Effector CD4-positive, alpha-beta T cell (primary cell): ENCODE data around the gene LY6G6C.
A peak's percentile ranks its signal among the peaks of the same experiment; 100 is the strongest.

ENCODE experiments used
- DNase-seq: peaks from one replicate; pipeline ENCODE4 v3.0.0-alpha.2; 2020

The LY6G6C gene

DNA sequence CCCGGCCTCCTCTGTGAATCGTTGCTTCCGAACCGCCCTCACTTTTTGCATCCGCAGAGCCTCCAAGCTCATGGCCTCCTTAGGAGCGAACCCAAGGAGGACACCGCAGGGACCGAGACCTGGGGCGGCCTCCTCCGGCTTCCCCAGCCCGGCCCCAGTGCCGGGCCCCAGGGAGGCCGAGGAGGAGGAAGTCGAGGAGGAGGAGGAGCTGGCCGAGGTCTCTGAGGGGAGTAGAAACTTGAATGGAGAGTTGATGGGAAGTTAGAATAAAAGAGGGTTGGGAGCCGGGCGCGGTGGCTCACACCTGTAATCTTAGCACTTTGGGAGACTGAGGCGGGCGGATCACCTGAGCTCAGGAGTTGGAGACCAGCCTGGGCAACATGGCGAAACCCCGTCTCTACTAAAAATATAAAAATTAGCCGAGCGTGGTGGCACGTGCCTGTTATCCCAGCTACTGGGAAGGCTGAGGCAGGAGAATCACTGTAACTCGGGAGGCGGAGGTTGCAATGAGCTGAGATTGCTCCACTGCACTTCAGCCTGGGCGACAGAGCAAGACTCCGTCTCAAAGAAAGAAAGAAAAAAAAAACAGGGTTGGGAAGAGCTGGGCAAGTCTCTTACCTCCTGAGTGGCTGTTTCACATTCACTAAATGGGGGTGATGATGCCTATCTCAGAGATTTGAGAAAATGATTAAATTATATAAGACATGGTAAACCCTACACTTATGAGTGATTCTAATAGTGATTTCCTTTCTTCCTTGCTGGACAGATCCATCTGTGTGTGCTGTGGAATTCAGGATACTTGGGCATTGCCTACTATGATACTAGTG is 19.1 kb upstream of the LY6G6C start:
- no peak for DNase-seq

DNA sequence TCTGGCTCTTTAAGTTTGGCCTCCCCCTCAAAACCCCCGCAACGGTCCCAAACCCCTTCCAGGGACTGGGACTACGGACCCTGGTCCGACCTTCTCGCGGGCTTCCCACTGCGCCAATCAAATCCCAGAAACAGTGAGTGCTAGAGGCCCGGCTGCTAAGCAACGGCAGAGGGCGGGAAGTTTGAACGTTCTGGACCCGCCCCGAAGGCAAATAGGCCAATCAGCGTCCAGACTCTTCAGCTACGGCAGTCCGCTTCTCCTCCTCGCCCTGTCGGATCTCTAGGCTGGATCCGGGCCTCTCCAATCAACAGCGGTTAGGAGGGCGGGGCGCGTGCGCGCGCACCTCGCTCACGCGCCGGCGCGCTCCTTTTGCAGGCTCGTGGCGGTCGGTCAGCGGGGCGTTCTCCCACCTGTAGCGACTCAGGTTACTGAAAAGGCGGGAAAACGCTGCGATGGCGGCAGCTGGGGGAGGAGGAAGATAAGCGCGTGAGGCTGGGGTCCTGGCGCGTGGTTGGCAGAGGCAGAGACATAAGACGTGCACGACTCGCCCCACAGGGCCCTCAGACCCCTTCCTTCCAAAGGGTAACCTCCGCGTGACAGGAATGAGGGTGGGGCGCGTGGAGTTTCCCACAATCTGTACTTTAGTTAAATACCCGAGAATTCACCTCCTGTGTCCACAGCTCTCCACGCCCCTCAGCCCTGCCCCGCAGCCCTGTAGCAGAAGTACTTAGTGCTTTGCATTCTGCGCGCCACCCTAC is 18.3 kb upstream of the LY6G6C start, which contains the start of gene MSH5:
Gene MSH5, plus strand, starts transcription at position 367 of the 758 bp plus-strand sequence. CDS start 462 bp downstream, outside the sequence.
- peak; percentile 91 for DNase-seq

DNA sequence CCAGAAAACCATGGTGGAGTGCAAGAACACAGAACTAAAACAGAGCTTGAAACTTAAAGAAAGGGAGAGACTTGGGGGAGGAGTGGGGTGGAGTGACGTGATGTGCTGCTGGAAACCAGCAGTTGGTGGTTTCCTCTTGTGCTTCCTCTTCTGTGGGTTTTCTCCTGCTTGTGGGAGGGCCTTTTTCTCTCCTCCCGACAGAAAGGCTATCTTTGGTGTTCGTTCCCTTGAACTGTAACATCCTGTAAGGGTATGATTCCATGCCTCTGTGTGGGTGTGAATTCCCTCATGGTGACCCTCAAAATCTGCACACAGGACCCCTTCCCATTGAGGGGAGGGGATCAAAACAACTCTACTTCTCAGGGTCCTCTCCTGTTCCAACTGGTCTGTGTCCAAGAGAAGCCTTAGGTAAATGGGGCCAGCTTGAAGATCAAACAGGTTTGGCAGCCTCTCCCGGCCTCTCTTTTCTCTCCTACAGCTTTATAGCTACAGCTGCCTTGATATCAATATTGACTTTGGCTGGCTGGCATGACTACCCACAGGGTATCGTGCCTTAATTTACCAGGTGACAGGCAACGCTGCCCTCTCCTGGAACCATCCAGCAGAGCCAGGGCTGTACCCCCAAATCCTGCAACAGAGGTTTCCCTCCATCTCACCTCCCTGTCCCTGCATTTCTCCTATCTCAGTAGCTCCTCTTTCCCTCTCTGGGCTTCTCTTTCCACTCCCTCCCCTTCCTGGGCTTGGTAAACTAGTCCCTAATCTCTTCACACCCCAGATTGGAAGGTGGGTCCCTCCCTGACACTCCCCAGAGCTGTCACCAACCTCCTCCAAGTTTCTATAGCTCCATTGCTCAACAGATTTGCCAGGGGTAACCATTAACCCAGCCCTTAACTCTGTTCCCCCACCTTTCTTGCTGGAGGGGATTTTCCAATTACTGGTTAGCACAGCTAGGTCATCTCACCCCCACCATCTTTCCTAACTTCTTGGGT is 16.7 kb upstream of the LY6G6C start:
- DNase-seq: peak; percentile 62

DNA sequence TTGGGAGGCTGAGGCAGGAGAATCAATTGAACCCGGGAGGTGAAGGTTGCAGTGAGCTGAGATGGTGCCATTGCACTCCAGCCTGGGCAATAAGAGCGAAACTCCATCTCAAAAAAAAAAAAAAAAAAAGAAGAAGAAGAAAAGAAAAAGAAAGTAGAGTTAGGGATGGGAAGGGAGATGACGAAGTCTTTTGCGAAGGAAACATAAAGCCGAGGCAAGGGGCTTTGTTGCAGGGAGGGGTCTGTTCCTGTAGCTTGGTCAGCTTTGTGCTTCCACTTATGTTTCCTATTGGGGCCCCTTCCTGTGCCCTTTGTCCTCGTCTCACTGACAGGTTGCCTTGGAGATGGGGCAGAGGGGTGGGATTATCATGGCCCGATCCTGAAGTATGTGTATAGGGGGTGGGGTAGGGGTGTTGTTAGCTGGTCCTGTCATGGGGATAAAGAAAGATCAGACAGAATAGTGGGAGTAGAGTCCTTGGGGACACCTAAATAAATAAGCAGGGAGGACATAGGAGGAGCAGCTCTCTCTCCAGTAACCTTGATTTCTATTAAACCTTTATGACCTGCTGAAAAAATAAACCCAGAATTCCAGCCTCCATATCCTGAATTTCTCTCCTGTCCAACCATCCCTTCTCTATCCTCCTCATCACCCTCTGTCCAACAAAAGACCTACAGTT is 15.9 kb upstream of the LY6G6C start:
- no peak for DNase-seq

DNA sequence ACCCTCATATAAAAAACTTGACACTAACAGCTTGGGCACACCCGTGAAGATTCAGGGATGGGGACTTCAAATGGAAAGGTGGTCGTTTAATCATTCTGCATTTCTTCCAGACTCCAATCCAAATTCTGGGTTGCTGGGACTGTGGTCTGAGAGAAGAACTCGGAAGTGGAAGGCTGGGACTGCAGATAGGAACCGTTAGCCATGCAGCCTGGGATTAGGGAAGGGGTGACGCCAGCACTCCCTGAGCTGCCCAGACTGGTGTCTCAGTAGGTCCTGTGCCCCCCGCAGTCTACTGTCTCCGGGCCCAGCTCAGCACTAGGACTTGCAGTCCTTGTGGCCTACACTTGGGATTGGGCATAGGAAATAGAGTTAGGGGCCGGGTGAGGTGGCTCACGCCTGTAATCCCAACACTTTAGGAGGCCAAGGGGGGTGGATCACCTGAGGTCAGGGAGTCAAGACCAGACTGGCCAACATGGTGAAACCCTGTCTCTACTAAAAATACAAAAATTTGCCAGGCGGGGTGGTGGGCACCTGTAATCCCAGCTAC is 15.3 kb upstream of the LY6G6C start:
- no peak for DNase-seq

DNA sequence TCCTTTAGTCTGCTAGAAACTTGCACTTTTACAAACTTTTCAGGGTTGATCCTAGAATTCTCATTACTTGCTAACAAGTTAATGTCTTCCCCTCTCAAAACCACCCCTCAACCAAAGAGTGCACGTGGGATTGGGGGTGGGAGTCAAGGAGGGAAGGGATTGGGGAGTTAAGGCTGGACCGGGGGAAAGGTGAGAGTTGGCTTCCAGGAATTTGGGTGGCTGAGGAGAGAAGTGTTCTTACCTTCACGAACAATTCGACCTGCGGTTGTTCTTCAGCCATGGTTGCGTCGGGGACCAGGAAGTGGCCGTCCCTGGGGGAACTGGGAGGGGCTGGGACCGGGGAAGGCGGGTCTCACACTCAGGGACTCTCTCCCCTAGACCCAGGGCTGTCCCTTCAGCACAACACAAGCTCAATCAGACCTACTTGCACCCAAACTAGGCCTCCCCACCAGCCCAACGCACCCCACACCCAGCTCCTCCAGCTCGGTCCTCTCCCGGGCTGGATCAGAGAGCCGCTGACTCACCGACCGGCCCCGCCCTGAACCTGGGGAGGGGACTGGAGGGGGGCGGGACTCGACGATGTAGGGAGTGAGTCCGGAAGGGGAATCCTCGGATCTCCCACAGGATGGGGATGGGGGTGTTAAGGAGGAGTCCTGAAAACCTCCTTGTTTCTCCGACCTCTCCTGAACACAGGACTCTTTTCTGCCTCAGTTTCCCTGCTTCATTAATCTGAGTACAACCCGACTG is 14.6 kb upstream of the LY6G6C start, which contains the start of gene CLIC1:
Gene CLIC1, minus strand, starts transcription at position 510 of the 747 bp plus-strand sequence. Its CDS starts 230 bp downstream, at position 280.
- DNase-seq: peak; percentile 60

DNA sequence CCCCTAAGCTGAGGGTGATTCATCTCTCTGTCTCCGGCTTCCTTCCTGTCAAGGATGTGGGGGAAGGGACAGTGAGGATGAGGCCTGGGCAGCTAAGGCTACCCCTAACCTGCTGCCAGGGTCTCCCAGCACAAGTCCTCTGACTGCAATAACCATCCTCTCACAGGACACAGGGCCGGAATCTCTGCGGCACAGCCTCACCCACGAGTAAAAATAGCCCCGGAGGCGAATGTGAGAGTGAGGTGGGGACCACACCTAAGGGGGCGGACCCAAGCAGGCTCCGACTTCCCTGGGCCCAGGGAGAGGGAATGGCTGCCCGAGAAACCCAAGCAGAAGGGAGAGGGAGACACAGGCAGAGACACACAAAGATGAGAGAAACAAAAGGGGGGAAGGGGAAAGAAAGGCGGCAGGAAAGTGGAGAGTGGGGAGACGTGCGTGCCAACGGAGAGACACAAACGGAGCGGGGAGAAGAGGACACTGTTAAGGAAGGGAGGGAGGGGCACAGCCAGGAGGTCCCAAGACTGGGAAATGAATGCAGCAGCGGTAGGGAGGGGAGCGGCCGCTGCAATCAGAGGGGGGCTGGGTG is 13.4 kb upstream of the LY6G6C start:
- DNase-seq: peak; percentile 52

DNA sequence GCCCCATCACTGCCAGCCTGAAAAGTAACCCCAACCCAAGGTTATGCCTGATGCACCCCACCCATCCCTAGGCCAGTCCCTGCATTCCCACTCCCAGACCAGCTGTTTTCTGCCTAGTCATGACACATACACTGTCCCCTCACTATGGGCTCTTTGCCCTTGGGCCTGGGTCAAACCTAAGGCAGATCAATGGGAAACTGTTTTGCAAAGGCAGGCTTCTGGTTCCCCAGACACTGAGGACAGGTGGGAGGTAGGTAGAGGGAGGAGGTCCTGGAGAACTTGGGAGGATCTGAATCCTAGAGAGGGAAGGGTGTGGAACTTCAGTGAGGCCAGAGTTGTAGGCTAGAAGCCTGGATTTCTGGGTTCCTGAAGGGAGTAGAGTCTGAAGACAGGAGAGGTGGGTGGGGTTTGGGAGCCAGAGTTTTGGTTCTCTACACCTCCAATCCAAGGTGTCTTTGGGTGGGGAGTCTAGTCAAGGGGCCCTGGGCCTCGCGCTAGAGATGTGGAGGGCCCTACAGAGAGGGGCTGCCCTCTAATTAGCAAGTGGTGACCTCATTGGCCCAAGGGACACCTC is 12.8 kb upstream of the LY6G6C start:
- no peak for DNase-seq

DNA sequence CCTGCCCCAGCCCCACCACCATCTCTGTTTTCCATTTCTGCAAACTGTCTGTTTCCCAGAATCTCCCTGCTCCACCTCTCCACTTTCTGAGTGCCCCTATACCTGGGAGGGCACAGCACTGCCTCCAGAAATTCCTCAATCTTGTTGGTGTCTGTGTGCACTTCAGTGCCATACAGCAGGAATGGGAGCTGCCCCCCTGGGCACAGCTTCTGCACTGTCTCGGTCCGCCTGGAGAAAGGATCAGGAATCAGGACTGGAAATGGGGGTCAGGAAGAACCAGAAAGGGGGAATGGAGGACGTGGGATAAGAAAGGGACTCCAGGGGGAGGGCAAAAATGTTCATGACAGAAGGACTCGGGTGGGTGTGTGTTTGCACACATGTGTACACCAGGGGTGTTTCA is 12.2 kb upstream of the LY6G6C start:
- no peak for DNase-seq

DNA sequence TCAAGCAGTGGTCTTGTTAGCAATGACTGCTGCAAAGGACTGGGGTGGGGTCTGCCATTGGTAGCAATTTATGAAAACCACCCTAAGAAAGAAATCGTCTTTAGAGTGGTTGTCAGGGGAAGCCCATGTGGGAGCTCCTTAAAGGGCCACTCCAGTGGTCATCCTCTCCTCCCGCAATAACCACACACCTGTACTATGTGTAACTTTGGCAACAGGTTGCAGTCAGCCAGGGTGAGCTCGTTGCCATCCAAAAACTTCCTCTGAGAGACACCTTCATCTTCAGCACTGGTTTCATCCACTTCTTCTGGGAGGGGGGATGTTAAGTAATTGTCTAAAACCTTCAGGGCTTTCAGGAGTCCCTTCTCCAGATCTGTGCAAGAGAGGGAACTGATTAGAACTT is 10.5 kb upstream of the LY6G6C start:
- DNase-seq: no peak

DNA sequence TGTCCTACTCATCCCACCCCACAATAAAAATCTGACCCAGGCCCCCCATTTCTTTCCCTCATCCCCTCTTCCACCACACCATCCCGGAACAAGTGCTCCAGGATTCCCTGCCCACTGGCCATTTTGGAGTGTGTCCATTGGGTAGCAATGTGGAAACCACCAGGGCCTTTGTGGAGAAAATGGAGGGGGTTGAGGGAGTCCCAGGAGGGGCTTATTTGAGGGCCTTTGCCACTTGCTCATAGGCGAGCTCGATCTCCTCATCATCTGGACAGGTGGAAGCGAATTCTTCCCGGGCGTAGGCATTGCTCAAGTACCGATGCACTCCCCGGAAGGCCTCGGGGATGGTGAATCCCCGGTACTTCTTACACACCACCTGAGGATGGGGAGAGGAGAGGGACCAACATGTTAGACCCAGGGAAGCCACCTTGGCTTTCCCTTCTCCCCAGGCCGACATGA is 9.1 kb upstream of the LY6G6C start:
- DNase-seq: no peak

DNA sequence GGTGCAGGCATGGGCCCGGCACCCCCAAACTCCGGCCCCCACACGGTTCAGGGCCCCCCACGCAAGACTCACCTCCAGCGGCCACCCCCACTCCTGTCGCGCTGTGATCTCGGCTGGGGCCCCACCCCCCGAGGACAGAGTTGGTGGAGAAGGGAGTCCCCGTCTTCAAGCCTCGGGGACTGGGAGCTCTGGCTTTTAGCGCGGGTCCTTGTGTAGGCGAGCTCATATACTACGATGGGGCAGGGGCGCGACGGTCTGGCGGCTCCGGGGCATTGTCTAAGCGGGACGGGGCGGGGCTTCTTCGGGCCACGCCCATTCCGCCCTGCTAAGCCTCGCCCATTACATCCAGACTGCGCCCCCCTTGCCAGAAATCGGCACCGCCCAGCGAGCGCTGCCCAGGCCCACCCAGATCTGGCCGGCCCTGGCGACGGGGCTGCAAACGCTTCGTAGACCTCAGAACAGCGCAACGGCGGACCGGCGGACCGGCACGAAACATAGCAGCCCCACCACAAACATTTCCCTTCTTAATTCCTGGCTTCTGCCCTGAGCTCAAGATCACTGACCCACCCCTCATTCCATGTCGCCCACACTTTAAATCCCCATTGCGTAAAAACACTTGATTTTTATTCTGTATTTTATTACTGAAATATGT is 8.6 kb upstream of the LY6G6C start:
- peak; percentile 49 for DNase-seq

DNA sequence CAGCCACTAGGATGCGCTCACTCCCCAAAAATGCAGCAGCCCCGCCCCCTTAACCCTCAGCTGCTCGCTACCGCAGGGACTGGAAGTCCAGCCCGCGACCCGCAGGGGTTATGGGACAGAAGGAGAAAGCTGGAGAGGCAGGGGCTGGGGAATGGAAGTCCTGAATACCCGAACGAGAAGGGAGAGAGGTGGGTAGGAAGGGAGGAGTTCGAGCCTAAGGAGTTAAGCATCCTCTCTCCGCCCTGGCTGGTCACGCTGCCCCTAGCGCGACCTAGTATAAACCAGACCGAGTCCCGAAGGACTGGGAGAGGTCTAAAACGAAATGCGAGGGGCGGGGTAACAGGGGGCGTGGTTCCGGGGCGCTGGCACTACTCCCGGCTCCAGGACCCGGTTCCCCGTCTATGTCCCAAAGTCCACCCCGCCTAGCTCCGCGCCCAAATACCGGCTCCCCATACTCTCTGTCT is 8.0 kb upstream of the LY6G6C start:
- peak; percentile 72 for DNase-seq

DNA sequence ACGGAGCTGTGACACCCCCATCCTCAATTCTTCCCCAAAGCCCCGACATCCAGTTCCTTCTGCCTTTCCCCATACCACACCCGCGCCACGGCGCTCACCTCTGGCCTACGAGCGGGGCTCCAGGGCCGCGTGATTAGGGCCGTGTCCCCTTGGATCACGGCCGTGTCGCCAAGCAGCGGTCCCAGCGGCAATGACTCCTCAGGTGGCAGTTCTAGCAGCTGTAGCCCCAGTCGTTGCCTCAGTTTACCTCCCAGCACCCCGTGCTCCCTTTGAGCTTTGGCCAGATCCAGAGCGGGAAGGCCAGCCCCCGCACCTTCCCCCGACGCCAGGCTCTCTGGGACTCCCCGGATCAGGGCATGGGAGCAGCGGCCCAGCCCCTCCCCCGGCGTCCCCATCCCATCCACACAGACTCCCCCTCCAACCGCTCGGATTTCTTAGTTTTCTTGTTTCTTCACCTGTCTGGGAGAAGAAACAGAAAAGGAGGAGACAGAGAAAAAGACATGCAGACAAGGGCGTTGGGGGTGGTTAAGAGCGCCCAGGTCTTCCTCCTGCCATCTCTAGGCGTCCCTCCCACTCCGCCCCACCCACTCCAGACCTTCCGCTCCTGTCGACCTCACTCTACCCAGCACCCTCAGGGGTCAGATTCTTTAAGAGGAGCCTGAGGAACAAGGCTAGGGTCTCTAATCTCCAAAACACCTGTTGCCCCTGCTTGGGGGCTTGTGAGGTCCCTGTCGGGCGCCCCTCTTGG is 7.4 kb upstream of the LY6G6C start, which contains the start of gene DDAH2:
Gene DDAH2, minus strand, starts transcription at position 533 of the 748 bp plus-strand sequence. Its CDS starts 138 bp downstream, at position 395.
- DNase-seq: no peak

DNA sequence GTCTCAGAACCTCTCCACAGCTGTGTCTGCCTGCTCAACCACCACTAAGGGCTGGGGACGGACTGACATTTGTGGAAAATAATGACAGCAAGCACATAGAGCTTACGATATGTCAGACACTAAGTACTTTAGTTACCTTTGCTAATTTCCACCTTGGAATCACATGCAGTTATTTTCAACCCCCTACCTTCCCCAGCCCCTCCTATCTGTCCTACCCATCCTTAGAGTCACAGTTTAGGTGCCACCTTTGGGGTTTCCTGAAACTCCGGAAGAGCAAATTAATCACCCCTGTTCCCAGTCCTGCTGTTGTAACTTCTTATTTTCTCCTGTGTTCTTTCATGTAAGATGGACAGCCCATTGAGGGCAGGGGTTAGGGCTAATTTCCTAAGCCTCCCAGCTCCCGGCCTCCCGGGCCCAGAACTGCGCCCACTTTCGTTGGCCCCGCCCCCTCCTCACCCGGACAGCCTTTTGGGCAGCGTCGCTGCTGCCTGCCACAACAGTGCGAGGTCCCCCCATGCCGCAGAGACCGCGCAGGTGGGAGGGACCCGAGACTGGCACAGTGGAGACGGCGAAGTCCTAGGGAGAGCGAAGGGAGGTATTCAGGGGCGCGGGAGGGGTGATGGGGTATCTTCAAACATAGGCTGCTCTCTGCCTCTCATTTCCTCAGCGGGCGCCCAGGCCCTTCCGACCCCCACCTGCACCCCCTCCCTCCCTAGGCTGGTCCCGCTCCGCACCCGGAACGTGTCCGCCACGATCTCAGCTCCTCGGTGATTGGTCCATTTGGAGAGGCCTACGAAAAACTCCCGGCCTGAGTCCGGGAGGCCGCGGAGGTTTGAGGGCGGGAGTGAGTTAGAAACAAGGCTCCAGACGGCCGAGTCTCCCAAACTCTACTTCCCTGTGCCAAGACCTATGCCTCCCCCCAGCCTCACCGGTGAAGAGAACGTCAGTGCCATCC is 6.4 kb upstream of the LY6G6C start:
- DNase-seq: no peak

DNA sequence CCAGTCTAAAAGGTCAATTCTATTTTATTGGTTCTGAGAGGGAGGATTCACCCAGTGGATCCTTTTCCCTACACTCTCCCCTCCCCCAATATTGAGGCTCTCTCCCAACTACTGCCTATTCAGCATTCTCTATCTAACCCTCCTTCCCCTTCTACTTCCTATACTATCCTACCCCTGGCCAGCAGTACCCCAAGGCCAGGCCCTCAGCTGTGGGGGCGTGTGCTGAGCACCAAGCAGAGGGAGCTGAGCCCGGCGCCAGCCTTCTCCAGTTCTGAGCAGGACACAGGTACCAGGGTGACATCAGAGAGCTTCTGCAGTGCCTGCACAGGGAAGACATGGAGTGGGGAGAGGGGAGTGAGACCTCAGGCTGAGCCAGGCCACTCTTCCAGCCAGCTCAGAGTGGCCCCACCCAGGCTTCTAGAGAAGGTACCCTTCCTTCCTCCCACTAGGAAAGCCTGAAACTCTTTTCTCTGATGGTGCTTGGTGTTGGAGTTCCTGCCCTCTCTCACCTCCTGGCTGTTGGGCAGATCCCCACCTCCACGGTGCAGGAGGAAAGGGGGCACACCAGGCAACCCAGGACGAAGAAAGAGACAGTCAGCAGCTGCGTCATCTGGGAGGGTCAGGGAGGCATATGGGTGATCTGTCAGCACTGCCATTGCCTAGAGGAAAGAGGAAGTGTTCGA is 5.6 kb upstream of the LY6G6C start:
- DNase-seq: no peak
